Sigmoid colon (tissue), 7 donors: ENCODE results near the gene MGAT4C. TPM values are rescaled to one million over a fixed set of nuclear protein-coding genes. Genes with fewer than 3 reads are reported as not detected.

Experiments used
- DNase-seq: peaks from one replicate; pipeline ENCODE4 v3.0.0-alpha.2; 2019
- H3K27ac ChIP-seq, 4 donors: fragments of 200-600 bp; sonication (generic); one replicate each; pipeline ENCODE4 v1.5.1; 2016 to 2019; ENCODE audit warnings: mild to moderate bottlenecking in 1 of 4
- H3K27me3 ChIP-seq, 3 donors: fragments of 200-600 bp; sonication (generic); one replicate each; pipeline ENCODE4 v1.5.1; 2019; ENCODE audit warnings: mild to moderate bottlenecking in 1 of 3
- H3K36me3 ChIP-seq, 4 donors: fragments of 200-600 bp; sonication (generic); one replicate each; pipeline ENCODE4 v1.5.1; 2016 to 2019
- H3K4me1 ChIP-seq, 4 donors: fragments of 200-600 bp; sonication (generic); one replicate each; pipeline ENCODE4 v1.5.1; 2017 to 2019
- H3K4me3 ChIP-seq, 4 donors: fragments of 200-600 bp; sonication (generic); one replicate each; pipeline ENCODE4 v1.5.1; 2017 to 2019; ENCODE audit warnings: mild to moderate bottlenecking in 2 of 4, moderate library complexity in 1 of 4
- H3K9me3 ChIP-seq, 4 donors: fragments of 200-600 bp in 3 of 4; sonication (generic) in 3 of 4; one replicate each; pipeline versions ENCODE4 v1.5.1 to v1.6.1; 2013 to 2019
- CTCF ChIP-seq, 4 experiments: fragments of 450-650 bp in 3 of 4; fragments of 200-600 bp in 1 of 4; IDR thresholded peaks; one replicate each; pipeline ENCODE4 v1.5.1; 2016 to 2019; ENCODE audit warnings: antibody characterized with exemption in 4 of 4, mild to moderate bottlenecking in 3 of 4, moderate library complexity in 2 of 4
- EP300 ChIP-seq, 4 donors: sonication (generic); formaldehyde crosslinking; IDR thresholded peaks; one replicate each; pipeline ENCODE4 v1.6.1; 2017; ENCODE audit warnings: antibody characterized with exemption in 4 of 4
- POLR2A ChIP-seq, 2 donors: fragments of 450-650 bp; IDR thresholded peaks; one replicate each; pipeline ENCODE4 v1.6.1; 2016; ENCODE audit warnings: antibody characterized with exemption in 2 of 2, mild to moderate bottlenecking in 2 of 2, moderate library complexity in 2 of 2
- POLR2AphosphoS5 ChIP-seq, 4 donors: sonication (generic); formaldehyde crosslinking; IDR thresholded peaks; one replicate each; pipeline ENCODE4 v1.6.1; 2017; ENCODE audit warnings: antibody characterized with exemption in 4 of 4
- WGBS, 2 donors: extraction: QIAGEN DNeasy Blood & Tissue Kit; methylation state at CpG; one replicate each; pipeline ENCODE4 v1.1.7; 2013; 5-methylcytosine and 5-hydroxymethylcytosine counted together
- intact Hi-C: fragments of 100-400 bp; cut with DNase I; formaldehyde crosslinking; loops from one replicate; pipeline ENCODE4 v1.15.1; 2023
- polyA plus RNA-seq, 3 donors: library from polyadenylated mRNA; stranded (reverse); fragments of 200-250 nt; gene quantifications; one replicate each; pipeline ENCODE4 v1.2.3, GENCODE V29; 2013
- total RNA-seq, 4 donors: library from RNA; depleted of rRNA; stranded (reverse); fragments of >200 nt; gene quantifications; one replicate each; pipeline ENCODE4 v1.1.0, GENCODE V29; 2016
- donor health status: healthy with polysubstance abuse.
- donor health status: Bipolar disorder and iron deficiency.
- donor health status: healthy.

Gene MGAT4C
- total and polyA plus RNA-seq, 7 donors, result 0.04 to 1.1 (median 0.55) TPM; not detected in 2

GRCh38 chr12:86226481-86226880 lies 29.7 kb downstream of the MGAT4C start:
- DNase-seq, result no peak
- no peaks in the 10 kb centered on the region for H3K4me1 ChIP-seq
- H3K9me3 ChIP-seq, result no peaks in the 10 kb centered on the region
- no peak for TF ChIP-seq CTCF (IDR thresholded peaks at IDR 0.05)
- no peak for TF ChIP-seq EP300 (IDR thresholded peaks at IDR 0.05)
- TF ChIP-seq POLR2AphosphoS5 (IDR thresholded peaks at IDR 0.05), result no peak
- 78 to 85% methylated on average over 3 of the region's 3 CpGs for WGBS, 2 donors
- no peak overlapping the region for H3K27ac ChIP-seq
- H3K36me3 ChIP-seq, result no peaks in the 10 kb centered on the region
- no peak overlapping the region for H3K4me3 ChIP-seq
- intact Hi-C loops, result no loop called here
- H3K27me3 ChIP-seq, result no peaks in the 10 kb centered on the region

GRCh38 chr12:86216591-86216990 lies 39.6 kb downstream of the MGAT4C start:
- intact Hi-C loops, result no loop called here
- Histone ChIP-seq H3K27me3 (no peaks in the 10 kb centered on the region), H3K36me3 (no peaks in the 10 kb centered on the region), H3K27ac (no peak overlapping the region), H3K4me3 (no peak overlapping the region), H3K4me1 (no peaks in the 10 kb centered on the region), H3K9me3 (peaks cover 0 to 4% (median 0%) of the 10 kb centered on the region in 4 donors)
- 38 to 66% methylated on average over 2 of the region's 2 CpGs for WGBS, 2 donors
- DNase-seq, result no peak
- TF ChIP-seq EP300 (IDR thresholded peaks at IDR 0.05) (no peak), POLR2A (IDR thresholded peaks at IDR 0.05) (no peak), POLR2AphosphoS5 (IDR thresholded peaks at IDR 0.05) (no peak), CTCF (IDR thresholded peaks at IDR 0.05) (no peak)

- Histone ChIP-seq H3K9me3 (peaks cover 0 to 4% (median 0%) of the 10 kb centered on the region in 4 donors), H3K4me3 (no peak overlapping the region), H3K27me3 (no peaks in the 10 kb centered on the region), H3K36me3 (no peaks in the 10 kb centered on the region), H3K27ac (no peak overlapping the region), H3K4me1 (no peaks in the 10 kb centered on the region)
- no peak for DNase-seq
- TF ChIP-seq POLR2AphosphoS5 (IDR thresholded peaks at IDR 0.05) (no peak), CTCF (IDR thresholded peaks at IDR 0.05) (no peak), EP300 (IDR thresholded peaks at IDR 0.05) (no peak), POLR2A (IDR thresholded peaks at IDR 0.05) (no peak)
- WGBS, 2 donors, result 81 to 83% methylated on average over 2 of the region's 2 CpGs
- intact Hi-C loops, result no loop called here
These were observed 43.2 kb downstream of the MGAT4C start for GRCh38 chr12:86213012-86213411.

- TF ChIP-seq EP300 (IDR thresholded peaks at IDR 0.05), result no peak
- no peak for TF ChIP-seq CTCF (IDR thresholded peaks at IDR 0.05)
- no peak for TF ChIP-seq POLR2AphosphoS5 (IDR thresholded peaks at IDR 0.05)
- TF ChIP-seq POLR2A (IDR thresholded peaks at IDR 0.05), result no peak
- no peaks in the 10 kb centered on the region for H3K36me3 ChIP-seq
- intact Hi-C loops, result no loop called here
- DNase-seq, result no peak
- H3K27me3 ChIP-seq, result no peaks in the 10 kb centered on the region
- H3K27ac ChIP-seq, result no peak overlapping the region
- H3K4me1 ChIP-seq, result no peaks in the 10 kb centered on the region
- H3K9me3 ChIP-seq, result no peaks in the 10 kb centered on the region
- H3K4me3 ChIP-seq, result no peak overlapping the region
- WGBS, 2 donors, result 53 to 74% methylated on average over 4 of the region's 4 CpGs
These were observed 57.3 kb downstream of the MGAT4C start for GRCh38 chr12:86198696-86199444.

GRCh38 chr12:86196465-86196864 lies 59.7 kb downstream of the MGAT4C start:
- TF ChIP-seq POLR2AphosphoS5 (IDR thresholded peaks at IDR 0.05) (no peak), POLR2A (IDR thresholded peaks at IDR 0.05) (no peak), EP300 (IDR thresholded peaks at IDR 0.05) (no peak), CTCF (IDR thresholded peaks at IDR 0.05) (no peak)
- no peaks in the 10 kb centered on the region for H3K27me3 ChIP-seq

More at GRCh38 chr12:86196465-86196864, 59.7 kb downstream of the MGAT4C start:
- 44 to 62% methylated on average over 1 of the region's 1 CpG for WGBS, 2 donors
- Histone ChIP-seq H3K9me3 (no peaks in the 10 kb centered on the region), H3K27ac (no peak overlapping the region), H3K4me1 (no peaks in the 10 kb centered on the region), H3K36me3 (no peaks in the 10 kb centered on the region), H3K4me3 (no peak overlapping the region)
- intact Hi-C loops, result no loop called here
- DNase-seq, result no peak
